HG02642 (cell line): ENCODE results near the gene GAS7.

ENCODE experiments used
- ATAC-seq: cut with Tn5 transposase; IDR thresholded peaks from one replicate; pipeline ENCODE4 v1.9.1; 2021; ENCODE audit warnings: mild to moderate bottlenecking; ENCODE audit not compliant: unreplicated experiment, poor library complexity

GAS7 gene

DNA sequence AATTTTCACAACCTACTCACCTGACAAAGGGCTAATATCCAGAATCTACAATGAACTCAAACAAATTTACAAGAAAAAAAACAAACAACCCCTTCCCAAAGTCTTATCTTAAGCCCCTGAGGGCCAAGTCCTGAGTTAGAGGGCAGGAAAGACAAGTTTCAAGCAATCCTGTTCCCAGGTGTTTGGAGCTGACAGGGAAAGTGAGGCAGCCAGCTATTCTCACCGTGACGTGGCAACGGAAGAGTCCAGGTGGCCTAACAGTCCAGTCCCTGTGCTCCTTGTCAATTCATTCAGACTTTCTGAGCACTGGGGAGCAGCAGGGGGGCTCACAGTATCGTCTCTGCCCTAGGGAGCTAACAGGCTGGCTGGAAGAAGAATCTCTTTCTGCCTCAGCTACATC lies 203.6 kb downstream of the GAS7 start:
- no peak for ATAC-seq

DNA sequence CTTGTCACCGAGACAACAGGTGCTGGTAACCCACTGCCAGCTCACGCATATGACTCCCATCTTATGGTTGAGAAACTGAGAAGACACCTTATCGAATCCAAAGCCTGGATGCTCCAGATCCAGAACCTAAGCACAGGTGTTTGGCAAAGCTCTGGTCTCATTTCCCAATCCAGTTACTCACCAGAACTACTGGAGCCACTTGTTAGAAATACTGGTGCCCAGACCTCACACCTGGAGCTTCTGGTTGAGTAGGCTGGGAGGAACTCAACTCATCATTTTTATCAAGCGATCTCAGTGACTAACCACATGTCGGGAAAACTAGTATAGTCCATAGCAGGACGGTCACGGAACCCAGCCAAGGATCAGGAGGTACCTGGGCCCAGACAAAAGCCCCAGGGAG lies 206.6 kb downstream of the GAS7 start:
- ATAC-seq, result no peak

GRCh38 chr17:9991351-9991750 lies 207.1 kb downstream of the GAS7 start:
- no peak for ATAC-seq

DNA sequence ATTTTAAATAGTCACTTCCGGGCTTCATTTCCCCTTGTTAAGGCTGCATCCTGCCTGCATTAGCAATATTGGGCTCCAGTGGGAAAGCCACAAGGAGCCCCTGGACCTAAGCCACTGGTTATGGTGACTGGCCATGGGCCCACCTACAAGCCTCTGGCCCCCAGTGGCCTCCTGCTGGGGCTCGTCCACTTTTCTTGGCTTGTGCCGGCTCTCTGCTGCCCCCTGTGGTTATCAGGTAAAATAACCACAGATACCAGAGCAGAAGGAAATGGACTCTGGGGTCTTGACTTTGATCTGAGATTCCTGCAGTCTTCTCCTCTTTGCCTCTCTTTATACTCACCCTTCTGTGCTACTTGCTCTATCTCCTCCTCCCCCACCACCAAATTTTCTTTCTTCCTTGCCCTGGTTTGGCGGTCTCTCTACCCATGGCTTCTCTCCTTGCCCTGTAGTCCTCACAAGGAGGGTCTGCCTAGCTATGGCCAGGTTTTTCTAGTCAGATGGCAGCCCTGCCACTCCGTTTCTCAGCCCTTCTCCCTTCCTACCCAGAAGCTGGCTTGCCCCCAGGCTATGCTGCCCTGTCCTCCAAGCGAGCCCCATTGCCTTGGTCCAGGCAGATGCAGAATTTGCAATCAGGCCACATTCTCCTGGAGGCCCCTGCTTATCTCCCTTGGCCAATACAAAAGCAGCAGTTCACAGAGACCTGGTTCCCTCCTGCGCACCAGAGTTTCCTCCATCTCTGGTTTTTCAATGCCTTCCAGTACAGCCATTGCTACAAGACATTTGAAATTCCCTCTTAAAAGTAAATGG lies 210.4 kb downstream of the GAS7 start:
- no peak for ATAC-seq

GRCh38 chr17:9986754-9987382 lies 211.5 kb downstream of the GAS7 start:
- ATAC-seq, result no peak

- ATAC-seq, result no peak
Observed at GRCh38 chr17:9985646-9986045, 212.8 kb downstream of the GAS7 start.

GRCh38 chr17:9984768-9985167 lies 213.6 kb downstream of the GAS7 start:
- no peak for ATAC-seq

DNA sequence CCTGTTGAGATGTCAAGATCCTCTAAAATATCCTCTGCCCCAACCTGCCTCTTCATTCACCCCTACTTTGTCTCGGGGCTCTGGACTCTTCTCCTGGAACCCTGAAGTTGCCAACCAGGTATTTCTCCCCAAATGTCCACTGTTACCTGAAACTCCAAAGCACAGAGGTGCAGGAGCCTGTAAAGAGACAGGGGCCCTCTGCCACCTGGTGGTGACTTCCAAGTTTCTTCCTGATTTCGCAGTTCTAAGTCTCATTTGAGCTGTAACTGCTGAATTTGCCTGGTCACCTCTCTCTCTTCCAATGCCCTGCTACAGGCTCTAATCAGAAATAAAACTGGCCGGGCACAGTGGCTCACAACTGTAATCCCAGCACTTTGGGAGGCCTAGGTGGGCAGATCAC lies 216.2 kb downstream of the GAS7 start:
- ATAC-seq, result no peak

GRCh38 chr17:9981344-9981915 lies 217.0 kb downstream of the GAS7 start:
- no peak for ATAC-seq

DNA sequence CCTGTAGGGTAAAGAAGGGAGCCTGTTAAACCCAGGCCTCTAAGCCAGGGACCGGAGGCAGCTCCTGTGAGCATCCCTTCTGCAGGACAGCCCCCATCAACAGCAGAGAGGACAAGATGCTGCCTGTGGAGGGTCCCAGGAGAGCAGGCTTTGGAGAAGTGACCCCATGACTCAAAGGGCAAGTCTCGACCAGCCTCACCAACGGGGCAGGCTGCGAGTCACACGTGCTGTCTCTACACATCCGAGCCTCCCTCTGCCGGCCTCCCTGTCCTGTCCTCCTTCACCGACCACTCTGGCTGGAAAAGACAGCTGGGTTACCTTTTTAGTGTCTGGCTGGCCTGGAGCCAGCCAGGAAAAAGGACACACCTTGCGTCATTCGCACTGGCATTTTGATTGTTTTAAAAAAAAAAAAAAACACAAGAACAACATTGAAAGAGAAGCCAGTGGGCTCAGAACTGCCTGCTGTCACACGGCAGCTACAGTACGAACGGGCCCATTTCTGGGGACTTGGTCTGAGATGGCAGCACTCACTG lies 218.9 kb downstream of the GAS7 start:
- ATAC-seq, result no peak

GRCh38 chr17:9977180-9977575 lies 221.2 kb downstream of the GAS7 start:
- no peak for ATAC-seq

DNA sequence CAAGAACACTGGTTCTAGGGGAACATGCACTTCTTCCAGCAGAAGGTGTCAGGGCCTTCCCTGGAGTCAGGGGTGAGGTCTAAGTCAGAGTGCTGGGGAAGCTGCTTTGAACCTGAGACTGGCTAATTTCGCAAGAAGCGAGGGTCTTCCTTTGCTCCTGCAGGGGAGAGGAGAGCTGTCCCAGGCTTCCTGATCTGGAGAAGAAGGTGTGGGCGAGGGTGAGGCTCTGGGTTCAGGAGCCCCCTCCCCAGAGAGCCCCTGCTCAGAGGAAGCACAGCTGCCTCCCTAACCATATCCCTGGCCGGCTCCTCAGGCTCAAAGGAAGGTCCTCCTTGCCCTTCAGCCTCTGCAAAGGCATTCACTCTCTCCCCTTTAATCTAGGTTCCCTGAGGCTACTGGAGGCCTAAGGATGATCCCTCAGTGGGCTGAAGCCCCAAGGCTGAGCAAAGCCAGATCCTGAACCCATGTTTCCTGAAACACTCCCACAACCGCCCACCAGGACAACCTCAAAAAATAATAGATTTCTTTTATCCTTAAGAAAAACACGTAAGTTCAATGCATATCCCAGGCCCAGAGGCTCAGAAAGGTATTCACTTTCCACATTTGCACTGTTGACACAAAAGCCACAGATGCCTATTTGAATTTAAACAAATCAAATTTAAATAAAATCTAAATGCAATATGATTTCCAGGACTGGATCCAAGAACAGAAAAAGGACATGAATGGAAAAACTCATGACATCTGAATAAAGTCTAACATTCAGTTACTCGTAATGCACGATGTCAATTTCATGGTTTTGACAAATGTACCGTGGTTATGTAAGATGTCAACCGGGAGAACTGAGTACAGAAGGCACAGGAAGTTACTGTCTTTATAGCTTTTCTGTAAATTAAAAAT lies 221.9 kb downstream of the GAS7 start:
- ATAC-seq, result no peak

- ATAC-seq, result no peak
Observed at GRCh38 chr17:9974448-9975381, 223.7 kb downstream of the GAS7 start.

DNA sequence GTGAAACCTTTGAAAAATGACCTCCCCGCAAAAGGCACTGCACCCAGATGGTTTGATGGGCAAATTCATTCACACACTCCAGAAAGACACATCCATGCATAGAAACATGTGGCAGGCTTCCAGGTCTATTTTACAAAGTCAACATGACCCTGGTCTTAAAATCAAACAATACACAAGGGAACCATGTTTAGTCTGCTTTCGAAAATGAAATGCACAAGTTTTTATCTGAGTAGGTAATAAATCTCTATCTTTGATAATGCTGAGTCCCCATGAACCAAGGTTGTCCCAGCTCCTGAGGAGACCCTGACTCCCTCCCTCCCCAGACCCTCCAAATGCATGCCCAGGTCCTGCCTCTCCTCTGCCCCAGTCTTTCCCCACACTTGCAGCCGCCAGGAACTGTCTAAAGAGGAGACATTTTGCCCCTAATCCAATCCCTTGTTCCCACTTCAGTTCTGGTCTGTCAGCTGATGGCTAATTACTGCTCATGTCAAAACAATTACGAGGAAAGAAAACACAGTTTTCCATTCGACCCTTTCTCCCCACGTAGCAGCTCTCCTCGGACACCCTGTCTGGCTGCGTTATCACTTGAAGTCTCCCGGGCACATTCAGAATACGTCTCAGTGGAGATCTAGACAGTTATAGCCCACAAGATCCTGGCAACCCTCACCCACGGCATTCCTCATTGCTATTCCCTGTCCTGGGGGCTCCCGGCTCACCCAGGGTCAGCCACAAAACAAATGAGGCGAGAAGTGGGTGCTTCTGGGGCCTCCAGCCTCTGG lies 224.5 kb downstream of the GAS7 start:
- no peak for ATAC-seq

GRCh38 chr17:9971991-9972390 lies 226.4 kb downstream of the GAS7 start:
- no peak for ATAC-seq

GRCh38 chr17:9969301-9969935 lies 229.0 kb downstream of the GAS7 start:
- ATAC-seq, result no peak

GRCh38 chr17:9968881-9969280 lies 229.5 kb downstream of the GAS7 start:
- no peak for ATAC-seq

DNA sequence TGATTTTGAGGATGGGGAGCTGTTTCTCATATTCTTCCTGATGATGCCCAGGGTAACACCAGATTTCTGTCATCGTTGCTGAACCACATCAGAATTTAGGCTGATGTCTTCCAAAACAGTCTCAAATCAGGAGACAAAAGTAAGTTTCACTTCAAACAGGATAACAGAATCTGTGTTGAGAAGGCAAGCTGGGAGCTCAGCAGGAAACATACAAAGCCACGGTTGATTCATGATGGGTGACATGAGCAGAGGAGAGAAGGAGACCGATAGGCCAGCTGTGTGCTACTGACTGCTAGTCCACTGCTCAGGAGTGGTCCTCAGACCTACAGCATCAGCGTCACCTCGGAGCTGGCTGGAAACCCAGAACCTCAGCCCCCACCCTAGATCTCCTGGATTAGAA lies 230.4 kb downstream of the GAS7 start:
- ATAC-seq, result no peak
